ENCODE results near the gene MS4A7.

MS4A7 gene

GRCh38 chr11:60370811-60371298, 7.5 kb upstream of the MS4A7 start:
- no peak overlapping the region for H3K4me3 ChIP-seq (ENCODE audit: low read depth, low read length)

DNA sequence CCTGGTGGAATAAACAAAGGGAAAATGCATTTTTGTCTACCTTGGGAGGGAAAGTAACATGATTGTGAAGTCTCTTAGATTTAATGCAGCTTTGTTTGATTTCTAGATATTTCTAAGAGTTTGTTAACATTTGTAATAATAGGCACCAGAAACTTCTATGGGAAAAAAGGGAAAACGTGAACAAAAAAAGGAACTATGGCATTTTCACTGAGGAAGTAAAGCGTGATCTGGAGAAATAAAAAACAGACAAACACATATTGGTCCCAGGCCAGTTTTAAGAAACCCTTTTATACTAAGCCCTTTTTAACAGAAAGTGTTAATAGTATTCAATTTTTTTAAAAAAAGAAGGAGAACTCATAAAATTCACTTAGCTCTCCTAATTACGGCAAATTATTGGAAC, 6.9 kb upstream of the MS4A7 start:
- no peak overlapping the region for H3K4me3 ChIP-seq (ENCODE audit: low read depth, low read length)

- H3K4me3 ChIP-seq (ENCODE audit: low read depth, low read length): no peak overlapping the region
These were observed 6.5 kb upstream of the MS4A7 start for GRCh38 chr11:60371854-60372253.

DNA sequence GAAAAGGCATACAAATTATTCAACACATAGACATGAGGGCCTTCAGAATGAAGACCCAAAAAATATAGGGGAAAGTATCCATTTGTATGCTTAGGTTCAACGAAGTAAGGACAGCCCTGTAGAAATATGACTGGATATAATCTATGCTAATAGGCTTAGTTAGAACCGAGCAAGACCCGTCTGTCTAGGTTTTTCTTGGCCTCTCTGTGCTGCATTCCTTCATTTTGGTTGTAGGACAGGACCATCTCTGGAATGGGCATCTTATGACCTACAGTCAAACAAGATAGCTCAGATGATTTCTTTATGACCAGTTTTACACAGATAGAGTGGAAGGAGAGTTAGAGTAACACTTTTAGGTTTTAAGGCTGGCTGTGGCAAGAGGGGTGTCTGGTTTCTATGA, 5.6 kb upstream of the MS4A7 start:
- H3K4me3 ChIP-seq (ENCODE audit: low read depth, low read length): no peak overlapping the region

DNA sequence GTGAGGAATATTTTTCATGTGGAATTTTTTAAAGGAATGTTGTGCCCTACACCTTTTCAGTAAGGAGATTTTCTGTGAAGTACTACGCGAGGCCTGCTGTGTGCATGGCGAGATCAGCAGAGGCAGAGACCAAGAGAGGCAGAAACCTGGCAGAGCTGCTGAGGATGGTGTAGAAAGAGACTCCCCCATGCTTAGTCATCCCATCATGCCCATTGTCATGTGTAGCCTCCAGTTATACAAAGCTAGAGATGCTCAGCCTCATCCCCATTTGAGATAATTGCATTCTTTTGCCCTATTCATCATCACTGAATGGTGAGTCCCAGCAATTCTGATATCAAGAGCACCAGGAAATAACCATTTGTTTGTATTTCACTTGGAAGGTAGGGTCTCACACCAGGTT, 3.0 kb upstream of the MS4A7 start:
- no peak overlapping the region for H3K4me3 ChIP-seq (ENCODE audit: low read depth, low read length)

DNA sequence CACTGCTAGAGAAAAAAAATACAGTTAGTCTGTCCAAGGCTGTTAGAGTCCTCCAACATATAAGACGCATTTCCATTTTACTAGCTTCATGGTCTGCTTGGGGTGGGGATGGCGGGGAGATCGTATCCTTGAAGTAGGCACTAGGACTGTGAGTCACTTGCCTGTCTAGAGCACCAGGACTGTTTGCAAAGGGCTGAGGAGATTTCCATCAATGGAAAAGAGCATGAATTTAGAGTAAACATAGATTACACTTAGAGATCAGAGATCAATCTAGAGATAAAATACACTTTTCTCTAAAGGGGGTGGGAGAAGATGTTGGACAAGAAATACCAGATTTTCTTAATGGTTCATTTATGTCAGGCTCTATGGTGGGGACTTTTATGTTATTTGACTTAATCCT, 1.7 kb upstream of the MS4A7 start:
- no peak overlapping the region for H3K4me3 ChIP-seq (ENCODE audit: low read depth, low read length)

GRCh38 chr11:60377401-60378136, 763 bp upstream of the MS4A7 start:
- H3K4me3 ChIP-seq (ENCODE audit: low read depth, low read length): no peak overlapping the region

- H3K4me3 ChIP-seq (ENCODE audit: low read depth, low read length): no peak overlapping the region
These were observed 11.1 kb downstream of the MS4A7 start for GRCh38 chr11:60389279-60389910.

DNA sequence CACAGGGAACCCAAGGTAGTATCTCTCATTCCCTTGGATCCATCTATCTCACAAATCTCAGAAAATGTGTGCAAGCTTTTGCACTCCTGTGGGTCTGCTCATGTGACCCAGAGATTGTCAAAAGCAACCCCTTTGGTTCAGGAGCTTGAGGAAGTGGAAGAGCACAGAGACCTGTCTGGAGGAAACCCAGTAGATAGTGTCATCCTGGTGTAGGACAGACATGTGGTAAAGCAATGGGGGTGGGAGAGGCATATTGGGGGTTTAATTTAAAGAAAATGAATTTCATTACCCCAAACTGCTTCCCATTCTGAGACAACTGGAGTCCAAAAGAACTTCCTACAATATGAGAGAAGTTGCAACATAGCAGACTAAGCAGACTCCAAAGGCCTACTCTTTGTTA, 12.1 kb downstream of the MS4A7 start:
- no peak overlapping the region for H3K4me3 ChIP-seq (ENCODE audit: low read depth, low read length)

DNA sequence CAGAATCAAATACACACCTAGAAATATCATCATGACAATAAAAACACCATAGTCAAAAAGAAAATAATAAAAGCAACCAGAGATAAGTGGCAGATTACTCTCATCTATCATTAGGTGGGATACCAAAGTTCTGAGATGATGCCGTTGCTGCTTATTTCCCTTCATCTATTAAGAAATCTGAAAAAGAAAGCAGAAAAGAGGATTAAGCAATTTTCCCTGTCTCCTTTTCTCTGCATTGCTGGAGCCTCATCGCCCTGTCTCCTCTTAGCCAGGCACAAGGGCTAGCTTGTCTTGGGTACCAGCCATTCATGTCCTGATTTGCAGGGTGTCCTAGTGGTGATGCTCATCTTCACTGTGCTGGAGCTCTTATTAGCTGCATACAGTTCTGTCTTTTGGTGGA, 14.0 kb downstream of the MS4A7 start:
- no peak overlapping the region for H3K4me3 ChIP-seq (ENCODE audit: low read depth, low read length)

DNA sequence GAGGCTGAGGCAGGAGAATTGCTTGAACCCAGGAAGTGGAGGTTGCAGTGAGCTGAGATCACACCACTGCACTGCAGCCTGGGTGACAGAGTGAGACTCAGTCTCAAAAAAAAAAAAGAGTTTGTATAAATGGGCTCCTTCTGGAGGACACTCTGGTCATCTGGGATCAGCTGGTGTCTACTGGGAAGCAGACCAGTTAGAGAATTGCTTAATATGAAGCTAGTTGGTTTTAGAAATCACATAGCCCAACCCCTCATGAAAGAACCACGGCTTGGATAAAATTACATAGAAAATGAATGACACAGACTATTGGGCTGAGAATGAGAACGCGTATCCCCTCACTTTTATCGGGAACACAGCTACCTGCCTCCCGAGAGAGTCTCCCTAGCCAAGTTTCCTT, 14.7 kb downstream of the MS4A7 start:
- no peak overlapping the region for H3K4me3 ChIP-seq (ENCODE audit: low read depth, low read length)

- H3K4me3 ChIP-seq (ENCODE audit: low read depth, low read length): no peak overlapping the region
These were observed 16.5 kb downstream of the MS4A7 start for GRCh38 chr11:60394666-60395380.

- no peak within 1 kb of the TSS for H3K4me3 ChIP-seq (ENCODE audit: low read depth, low read length)
These were observed 18.1 kb downstream of the MS4A7 start, which contains the start of gene MS4A14 for GRCh38 chr11:60396382-60396781. MS4A14 (plus strand) TSS chr11:60396459; CDS start chr11:60396579, 120 bp downstream.

GRCh38 chr11:60396799-60397198, 18.5 kb downstream of the MS4A7 start:
- H3K4me3 ChIP-seq (ENCODE audit: low read depth, low read length): no peak overlapping the region

GRCh38 chr11:60420015-60420414, 41.7 kb downstream of the MS4A7 start:
- no peak overlapping the region for H3K4me3 ChIP-seq (ENCODE audit: low read depth, low read length)

GRCh38 chr11:60422609-60423008, 44.3 kb downstream of the MS4A7 start:
- H3K4me3 ChIP-seq (ENCODE audit: low read depth, low read length): no peak overlapping the region

DNA sequence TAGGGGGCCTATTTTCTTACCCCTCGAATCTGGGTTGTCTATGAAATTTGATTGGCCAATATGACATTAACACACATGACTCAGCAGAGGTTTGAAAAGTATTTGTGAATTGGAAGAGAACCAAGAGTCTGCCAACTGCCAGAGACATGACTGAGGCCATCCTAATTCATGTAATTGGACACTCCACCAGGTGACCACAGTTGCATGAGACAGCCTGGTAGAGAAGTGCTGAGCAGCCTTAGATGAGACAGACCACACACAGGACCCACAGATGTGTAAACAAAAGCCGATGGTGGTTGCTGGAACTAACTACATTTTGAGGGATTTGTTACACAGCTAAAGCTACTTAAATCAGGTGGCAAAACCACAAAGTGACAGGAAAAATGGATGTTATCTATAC, 50.2 kb downstream of the MS4A7 start:
- H3K4me3 ChIP-seq (ENCODE audit: low read depth, low read length): no peak overlapping the region

- H3K4me3 ChIP-seq (ENCODE audit: low read depth, low read length): no peak within 1 kb of the TSS
These were observed 50.9 kb downstream of the MS4A7 start, which contains the start of gene MS4A5 for GRCh38 chr11:60429272-60429671. MS4A5 (plus strand) TSS chr11:60429572; CDS start chr11:60429675, 103 bp downstream.

- no peak overlapping the region for H3K4me3 ChIP-seq (ENCODE audit: low read depth, low read length)
These were observed 52.9 kb downstream of the MS4A7 start for GRCh38 chr11:60431251-60431650.

- no peak overlapping the region for H3K4me3 ChIP-seq (ENCODE audit: low read depth, low read length)
These were observed 55.1 kb downstream of the MS4A7 start for GRCh38 chr11:60433401-60433800.
